HG02759 (cell line): ENCODE results near the gene SAMD4A.
A peak's percentile ranks its signal among the peaks of the same experiment; 100 is the strongest.
"Not testable (repeated sequence)": the region's sequence is repeated elsewhere in the genome, so short reads cannot be mapped to it uniquely, and the experiment has no call there.

Experiments
- ATAC-seq: cut with Tn5 transposase; IDR thresholded peaks from one replicate; pipeline ENCODE4 v1.9.1; 2021; ENCODE audit warnings: mild to moderate bottlenecking, moderate library complexity; ENCODE audit not compliant: unreplicated experiment

Gene SAMD4A

GRCh38 chr14:54789781-54790480, 223.0 kb downstream of the SAMD4A start:
- no peak for ATAC-seq

GRCh38 chr14:54791001-54791400, 224.1 kb downstream of the SAMD4A start:
- no peak for ATAC-seq

GRCh38 chr14:54792288-54792687, 225.4 kb downstream of the SAMD4A start:
- ATAC-seq: no peak

DNA sequence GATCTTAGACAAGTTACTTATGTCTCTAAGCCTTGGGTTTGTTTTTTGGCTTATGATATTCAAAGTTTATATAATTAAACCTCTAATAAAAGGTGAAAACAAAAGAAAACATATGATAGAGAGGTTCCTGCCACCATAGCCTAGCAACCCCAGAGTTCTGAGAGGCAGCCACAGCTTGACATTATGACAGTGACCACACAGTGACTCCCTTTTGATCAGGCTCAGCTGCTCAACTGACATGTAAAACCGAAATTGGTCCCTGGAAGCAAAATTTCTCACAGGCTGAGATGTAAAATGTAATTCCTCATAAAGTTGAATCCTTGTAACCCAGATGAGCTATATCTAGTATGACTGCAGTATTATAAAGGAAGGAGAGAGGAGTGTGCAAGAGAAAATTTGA, 227.2 kb downstream of the SAMD4A start:
- no peak for ATAC-seq

- ATAC-seq: no peak
Observed at GRCh38 chr14:54794796-54795195, 227.9 kb downstream of the SAMD4A start.

DNA sequence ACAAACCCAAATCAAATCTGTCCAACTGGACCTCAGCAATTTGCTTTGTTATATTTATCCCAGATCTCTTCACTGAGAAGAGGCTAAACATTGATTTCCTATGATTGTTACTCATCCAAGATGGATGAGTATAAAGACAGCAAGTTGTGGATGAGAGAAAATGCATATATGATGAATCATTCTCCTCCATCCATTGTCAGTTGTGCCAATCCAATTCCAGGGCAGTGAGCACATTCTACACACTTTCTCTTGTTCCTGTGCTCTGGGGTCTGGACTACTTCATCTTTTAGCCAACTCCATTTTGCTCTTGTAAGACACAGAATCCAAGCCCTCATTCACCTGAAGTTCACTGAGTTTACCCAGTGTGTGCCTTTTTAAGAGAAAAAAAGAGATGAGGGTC, 230.0 kb downstream of the SAMD4A start:
- no peak for ATAC-seq

DNA sequence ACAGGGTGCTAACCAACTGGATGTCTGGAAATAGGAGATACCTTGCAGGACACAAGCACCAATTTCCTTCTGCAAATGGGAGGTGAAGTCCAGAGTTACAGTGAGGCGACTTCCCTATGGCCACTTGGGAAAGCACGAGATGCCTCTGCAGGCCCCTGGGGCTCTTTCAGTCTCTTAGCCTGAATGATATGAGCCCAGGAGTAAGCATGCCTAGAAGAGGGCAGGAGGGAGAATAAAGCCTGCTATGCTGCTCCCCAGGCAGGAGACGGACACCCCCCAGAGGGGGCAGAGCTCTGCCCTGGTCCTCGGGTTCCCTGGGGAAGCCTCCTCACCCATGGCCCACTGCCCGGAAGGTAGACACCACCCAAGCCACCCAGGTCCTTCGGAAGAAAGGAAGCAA, 230.6 kb downstream of the SAMD4A start:
- ATAC-seq: no peak

DNA sequence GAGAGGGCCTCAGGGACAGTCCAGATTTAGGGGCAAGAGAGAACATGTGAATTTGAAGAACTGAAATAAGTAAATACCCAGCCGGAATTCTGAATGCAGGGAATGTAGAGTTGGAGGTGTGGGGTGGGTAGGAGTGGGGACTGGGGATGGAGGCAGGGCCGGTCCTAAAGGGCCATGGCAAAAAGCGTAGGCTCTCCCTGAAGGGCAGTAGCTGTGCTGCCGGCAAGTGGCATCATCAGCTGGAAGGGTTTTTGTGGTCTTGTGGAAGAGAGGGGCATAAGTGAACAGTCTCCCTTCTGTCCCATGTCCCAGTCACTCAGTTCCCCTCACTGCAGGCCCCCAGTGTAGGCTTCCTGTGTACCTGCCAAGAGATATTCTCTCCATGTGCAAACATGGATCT, 231.1 kb downstream of the SAMD4A start:
- no peak for ATAC-seq

DNA sequence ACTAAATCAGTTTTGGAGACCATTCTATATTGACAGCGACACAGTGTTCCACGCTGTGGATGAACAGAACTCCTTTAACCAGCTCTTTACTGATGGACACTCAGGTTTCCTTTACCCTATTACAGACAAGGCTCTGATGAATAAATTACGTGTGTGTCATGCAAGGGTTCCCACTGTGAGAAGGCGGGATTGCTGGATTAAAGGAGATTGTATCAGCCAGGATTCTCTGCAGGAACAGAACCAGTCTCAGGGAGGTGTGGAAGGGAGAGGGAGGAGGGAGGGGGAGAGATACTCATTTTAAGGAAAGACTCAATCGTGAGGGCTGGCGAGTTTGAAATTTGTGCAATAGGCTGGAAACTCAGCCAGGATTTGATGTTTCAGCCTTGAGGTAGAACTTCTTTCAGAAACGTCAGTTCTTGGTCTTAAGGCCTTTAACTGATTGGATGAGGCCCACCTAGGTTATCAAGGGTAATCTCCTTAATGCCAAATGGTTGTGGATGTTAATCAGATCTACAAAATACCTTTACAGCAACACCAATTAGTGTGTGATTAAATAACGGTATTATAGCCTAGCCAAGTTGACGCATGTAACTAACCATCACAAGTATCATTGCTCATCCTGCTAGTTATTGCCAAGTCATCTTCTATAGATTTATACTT, 231.7 kb downstream of the SAMD4A start:
- ATAC-seq: no peak

GRCh38 chr14:54801482-54801881, 234.6 kb downstream of the SAMD4A start:
- ATAC-seq: not testable (repeated sequence)

DNA sequence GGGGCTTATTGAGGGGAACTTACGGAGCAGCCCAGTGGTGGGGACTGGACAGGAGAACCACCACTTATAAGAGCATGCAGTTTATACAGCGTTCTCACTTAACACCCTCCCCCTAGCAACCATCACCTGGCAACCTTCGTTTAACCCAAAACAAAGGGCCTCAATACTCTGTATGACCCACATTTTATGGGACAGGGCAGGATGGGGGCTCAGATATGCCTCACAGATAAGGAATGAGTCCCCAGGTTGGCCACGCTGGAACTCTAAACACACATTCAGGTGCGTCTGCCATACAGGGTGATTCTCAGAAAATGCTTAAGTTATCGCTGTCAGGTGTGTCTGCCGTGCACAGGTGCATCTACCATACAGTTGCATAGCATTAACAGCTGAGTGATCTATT, 236.5 kb downstream of the SAMD4A start:
- no peak for ATAC-seq

- ATAC-seq: no peak
Observed at GRCh38 chr14:54803926-54804537, 237.1 kb downstream of the SAMD4A start.

GRCh38 chr14:54804538-54805041, 237.7 kb downstream of the SAMD4A start:
- no peak for ATAC-seq

DNA sequence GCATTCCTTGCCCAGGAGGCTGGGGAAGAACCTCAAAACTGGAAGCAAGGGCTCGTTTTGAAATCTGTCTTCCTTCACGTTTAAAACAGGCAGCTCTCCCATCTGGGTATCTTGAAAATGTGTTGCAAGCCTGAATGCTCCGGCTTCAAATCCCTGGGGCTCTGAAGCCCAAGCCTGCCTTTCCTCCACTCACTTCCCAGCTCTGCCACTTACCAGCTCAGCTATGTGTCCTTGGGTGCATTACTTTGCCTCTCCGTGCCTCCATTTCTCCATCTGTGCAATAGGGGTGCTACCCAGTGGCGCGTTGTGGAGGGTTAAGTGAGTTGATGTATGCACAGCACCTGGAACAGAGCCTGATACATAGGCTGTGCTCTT, 238.1 kb downstream of the SAMD4A start:
- ATAC-seq: no peak

DNA sequence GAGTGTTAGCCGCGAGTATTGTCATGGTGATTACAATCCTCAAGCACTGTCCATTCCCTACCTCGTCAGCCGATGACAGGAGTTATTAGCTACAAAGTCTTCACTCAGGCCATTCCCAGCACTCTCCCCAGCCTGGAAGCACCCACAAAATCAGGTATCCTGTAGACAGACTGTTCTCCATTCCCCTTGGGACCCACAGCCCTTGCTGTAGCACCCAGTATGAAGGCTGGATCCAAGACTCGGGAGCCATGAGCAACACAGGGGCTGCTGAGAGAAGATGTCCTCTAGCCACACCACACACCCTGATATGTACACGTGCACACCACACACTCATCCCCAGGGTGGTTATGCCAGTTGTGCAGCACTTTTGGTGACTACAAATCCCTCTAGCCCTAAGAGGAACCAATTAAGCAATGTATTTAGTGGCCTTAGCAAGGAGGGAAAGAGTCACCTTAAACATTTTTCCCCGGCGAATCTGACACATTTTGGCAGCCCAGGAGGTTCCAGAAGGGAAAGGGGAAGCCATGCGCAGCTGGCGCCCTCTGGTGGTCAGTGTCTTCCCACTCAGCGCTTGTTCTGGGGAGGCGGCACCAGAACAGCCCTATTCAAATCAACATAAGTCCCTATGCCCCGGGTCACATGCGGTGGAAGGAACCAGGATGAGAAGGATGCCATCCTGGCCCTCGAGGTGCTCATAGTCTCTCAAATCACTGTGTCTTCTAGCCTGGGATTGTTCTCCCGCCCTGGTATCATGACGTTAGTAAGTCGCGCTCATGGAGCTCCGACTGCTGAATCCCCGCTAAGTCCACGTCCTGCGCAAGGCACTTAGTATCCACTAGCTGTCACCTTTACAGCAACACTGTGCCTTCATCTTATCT, 238.8 kb downstream of the SAMD4A start:
- ATAC-seq: peak; percentile 79

GRCh38 chr14:54806616-54807015, 239.7 kb downstream of the SAMD4A start:
- no peak for ATAC-seq

DNA sequence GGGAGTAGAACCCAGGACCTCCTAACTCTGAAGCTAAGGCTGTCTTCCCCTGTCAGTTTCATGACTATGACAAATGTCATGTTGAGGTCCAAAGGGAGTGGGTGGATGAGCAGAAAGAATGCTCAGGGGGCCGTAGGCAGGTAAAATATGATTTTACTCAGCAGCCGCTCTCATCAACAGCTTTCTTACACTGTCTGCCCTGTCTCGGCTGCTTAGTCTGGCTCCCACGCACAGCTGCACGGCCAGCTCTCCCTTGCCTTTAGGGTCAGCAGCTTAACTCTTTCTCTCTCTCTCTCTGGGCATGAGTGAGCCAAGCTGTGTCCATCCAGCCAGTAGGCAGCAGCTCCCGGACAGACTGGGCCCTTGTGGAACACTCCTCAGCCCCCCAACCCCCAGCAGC, 240.5 kb downstream of the SAMD4A start:
- no peak for ATAC-seq

GRCh38 chr14:54807881-54808280, 241.0 kb downstream of the SAMD4A start:
- ATAC-seq: no peak

- no peak for ATAC-seq
Observed at GRCh38 chr14:54808326-54809161, 241.6 kb downstream of the SAMD4A start.

DNA sequence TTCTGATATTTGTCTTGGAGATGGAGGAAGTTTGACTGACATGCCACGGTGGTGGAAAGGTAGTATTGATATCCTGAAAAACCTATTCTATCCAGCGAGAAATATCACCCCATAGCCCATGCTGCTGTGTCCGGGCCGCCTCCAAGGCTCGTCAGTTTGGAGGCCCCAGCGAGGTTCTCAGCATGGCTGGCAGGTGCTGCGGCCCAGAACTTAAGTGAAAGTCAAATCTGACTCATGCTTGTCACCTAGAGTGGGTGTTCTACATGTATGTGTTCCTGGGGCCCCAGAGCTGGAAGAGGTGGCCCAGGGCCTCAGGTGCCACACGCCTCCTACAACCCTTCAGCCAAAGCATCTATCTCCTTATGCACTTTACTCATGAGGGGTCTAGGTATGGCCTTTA, 242.8 kb downstream of the SAMD4A start:
- ATAC-seq: no peak
